PFSK-1 (cell line): ENCODE measurements around the gene MINDY4.

Source experiments
- FOXP2 ChIP-seq: optimal IDR thresholded peaks from 2 replicates; pipeline ENCODE3; 2011; ENCODE audit warnings: borderline replicate concordance, control low read depth, inconsistent platforms; ENCODE audit not compliant: insufficient read depth; ENCODE audit errors: extremely low read length, extremely low read depth
- POLR2AphosphoS5 ChIP-seq: IDR thresholded peaks from 2 replicates; pipeline ENCODE4 v1.6.1; 2012; ENCODE audit warnings: low read depth, mild to moderate bottlenecking, control low read depth, low read length, moderate library complexity
- REST ChIP-seq, 2 experiments: IDR thresholded peaks; 2 replicates each; pipeline versions ENCODE4 v1.6.1 to v1.8.0; 2011 to 2012; ENCODE audit warnings: low read depth in 2 of 2, low read length in 2 of 2, control low read depth in 1 of 2, inconsistent platforms in 1 of 2, mild to moderate bottlenecking in 1 of 2, moderate library complexity in 1 of 2; ENCODE audit not compliant: insufficient read depth in 1 of 2
- SIN3A ChIP-seq: IDR thresholded peaks from 2 replicates; pipeline ENCODE4 v1.6.1; 2012; ENCODE audit warnings: mild to moderate bottlenecking, low read length, moderate library complexity, borderline replicate concordance; ENCODE audit not compliant: insufficient read depth
- TAF1 ChIP-seq: IDR thresholded peaks from 2 replicates; pipeline ENCODE4 v1.6.1; 2012; ENCODE audit warnings: low read length, control low read depth, borderline replicate concordance; ENCODE audit not compliant: insufficient read depth

MINDY4 gene

DNA sequence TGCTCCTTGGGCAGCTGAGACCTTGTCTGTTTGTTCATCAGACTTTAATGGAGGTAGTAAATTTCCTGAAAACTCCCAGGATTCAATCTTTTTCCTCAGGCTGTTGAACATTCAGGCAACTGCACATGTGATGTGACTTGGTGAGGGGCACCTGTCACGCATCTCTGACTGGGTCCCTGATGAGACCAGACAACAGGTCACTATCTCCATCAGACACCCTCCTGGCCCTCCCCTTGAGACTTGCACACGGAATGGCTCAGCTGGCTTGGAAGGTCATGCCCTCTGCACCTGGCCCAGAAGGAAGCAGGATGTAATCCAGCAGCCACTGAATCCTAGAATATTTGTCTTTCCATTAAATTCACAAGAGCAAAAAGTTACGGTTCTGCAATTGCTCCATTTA lies 156.3 kb downstream of the MINDY4 start:
- no peak for TF ChIP-seq POLR2AphosphoS5
- TF ChIP-seq REST (IDR thresholded peaks at IDR 0.05; ENCODE audit: insufficient read depth in 1 of 2, low read depth in 2 of 2, low read length in 2 of 2): no peak
- TF ChIP-seq FOXP2: no peak
- TF ChIP-seq TAF1: no peak
- no peak for TF ChIP-seq SIN3A

DNA sequence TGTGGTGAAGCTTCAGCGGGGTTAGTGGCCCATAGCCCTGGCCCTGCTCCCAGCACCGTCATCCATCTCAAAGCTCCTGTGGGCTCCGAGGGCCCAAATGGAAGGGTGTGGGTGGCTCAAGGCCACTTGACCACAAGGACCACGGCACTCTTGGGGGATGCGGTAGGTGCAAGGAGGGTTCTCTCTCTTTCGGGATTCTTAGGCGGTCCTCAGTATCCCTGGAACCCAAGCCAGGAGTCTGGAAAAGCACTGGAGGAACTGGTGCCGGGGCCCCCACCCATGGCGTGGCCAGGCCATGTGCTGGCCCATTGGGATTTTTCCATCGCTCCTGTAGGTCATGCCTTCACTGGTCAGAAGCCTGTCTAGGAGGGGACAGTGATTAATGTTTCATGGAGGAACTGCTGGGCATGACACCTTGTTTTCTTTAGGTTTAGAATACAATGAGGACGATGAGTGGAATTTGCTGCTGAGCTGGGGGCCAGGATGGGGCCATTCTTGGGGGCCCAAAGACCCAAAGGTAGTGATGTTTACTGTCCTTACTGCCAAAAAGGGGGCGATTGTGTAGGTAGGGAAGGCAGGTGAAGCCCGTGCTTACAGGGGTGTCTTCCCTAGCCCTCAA lies 157.1 kb downstream of the MINDY4 start:
- TF ChIP-seq FOXP2 (no peak), POLR2AphosphoS5 (no peak), SIN3A (no peak), TAF1 (no peak), REST (IDR thresholded peaks at IDR 0.05; ENCODE audit: insufficient read depth in 1 of 2, low read depth in 2 of 2, low read length in 2 of 2) (no peak)

DNA sequence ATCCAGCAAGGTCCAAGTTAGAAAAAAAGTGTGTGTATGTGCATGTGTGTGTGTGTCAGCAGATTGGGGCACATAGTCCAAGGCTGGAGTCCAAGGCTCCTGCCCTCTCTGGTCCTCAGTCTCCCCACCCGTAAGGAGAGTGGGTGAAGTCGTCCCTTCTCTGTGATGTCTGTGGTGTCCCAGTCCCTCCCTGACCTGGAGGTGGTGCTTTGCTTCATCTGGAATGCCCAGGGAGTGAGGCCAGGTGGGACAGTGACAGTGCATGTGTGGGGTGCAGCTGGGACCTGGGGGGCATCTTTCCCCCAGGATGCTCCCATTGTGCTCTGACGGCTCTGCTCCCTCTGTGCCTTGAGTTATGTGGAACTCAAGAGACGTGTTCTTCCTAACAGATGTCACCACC lies 158.5 kb downstream of the MINDY4 start:
- TF ChIP-seq FOXP2 (no peak), TAF1 (no peak), POLR2AphosphoS5 (no peak), SIN3A (no peak), REST (IDR thresholded peaks at IDR 0.05; ENCODE audit: insufficient read depth in 1 of 2, low read depth in 2 of 2, low read length in 2 of 2) (no peak)

GRCh38 chr7:30930621-30931020 lies 159.4 kb downstream of the MINDY4 start:
- TF ChIP-seq FOXP2 (no peak), TAF1 (no peak), REST (IDR thresholded peaks at IDR 0.05; ENCODE audit: insufficient read depth in 1 of 2, low read depth in 2 of 2, low read length in 2 of 2) (no peak), POLR2AphosphoS5 (no peak), SIN3A (no peak)
